Measurements from ENCODE around the gene MRGPRG.

MRGPRG gene

DNA sequence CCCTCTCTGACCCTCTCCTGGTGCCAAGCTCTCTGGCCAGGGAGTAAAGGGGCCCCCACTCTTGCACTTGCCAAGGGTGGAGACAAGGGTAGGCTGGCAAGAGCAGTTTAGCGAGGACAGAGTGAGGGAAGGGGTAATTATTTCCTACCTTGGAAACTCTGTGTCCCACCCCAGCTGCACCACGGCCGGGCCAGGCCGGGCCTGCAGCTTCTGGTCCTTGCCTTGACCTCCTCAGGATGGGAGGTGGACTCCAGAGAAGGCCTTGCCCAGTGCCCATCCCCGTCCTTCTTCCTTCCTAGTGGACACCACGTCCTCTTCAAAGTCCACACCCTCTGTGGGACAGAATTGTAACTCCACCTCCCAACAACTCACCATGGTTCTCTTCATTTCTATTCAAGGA, 35.1 kb downstream of the MRGPRG start:
- no peak overlapping the region for H3K4me3 ChIP-seq (ENCODE audit: low read depth, low read length)
- TF ChIP-seq, protein P1, sequence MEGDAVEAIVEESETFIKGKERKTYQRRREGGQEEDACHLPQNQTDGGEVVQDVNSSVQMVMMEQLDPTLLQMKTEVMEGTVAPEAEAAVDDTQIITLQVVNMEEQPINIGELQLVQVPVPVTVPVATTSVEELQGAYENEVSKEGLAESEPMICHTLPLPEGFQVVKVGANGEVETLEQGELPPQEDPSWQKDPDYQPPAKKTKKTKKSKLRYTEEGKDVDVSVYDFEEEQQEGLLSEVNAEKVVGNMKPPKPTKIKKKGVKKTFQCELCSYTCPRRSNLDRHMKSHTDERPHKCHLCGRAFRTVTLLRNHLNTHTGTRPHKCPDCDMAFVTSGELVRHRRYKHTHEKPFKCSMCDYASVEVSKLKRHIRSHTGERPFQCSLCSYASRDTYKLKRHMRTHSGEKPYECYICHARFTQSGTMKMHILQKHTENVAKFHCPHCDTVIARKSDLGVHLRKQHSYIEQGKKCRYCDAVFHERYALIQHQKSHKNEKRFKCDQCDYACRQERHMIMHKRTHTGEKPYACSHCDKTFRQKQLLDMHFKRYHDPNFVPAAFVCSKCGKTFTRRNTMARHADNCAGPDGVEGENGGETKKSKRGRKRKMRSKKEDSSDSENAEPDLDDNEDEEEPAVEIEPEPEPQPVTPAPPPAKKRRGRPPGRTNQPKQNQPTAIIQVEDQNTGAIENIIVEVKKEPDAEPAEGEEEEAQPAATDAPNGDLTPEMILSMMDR (IDR thresholded peaks at IDR 0.05; ENCODE audit: control insufficient read depth, extremely low read depth, insufficient read depth), result no peak
- no peak for DNase-seq (ENCODE audit: low read depth)

DNA sequence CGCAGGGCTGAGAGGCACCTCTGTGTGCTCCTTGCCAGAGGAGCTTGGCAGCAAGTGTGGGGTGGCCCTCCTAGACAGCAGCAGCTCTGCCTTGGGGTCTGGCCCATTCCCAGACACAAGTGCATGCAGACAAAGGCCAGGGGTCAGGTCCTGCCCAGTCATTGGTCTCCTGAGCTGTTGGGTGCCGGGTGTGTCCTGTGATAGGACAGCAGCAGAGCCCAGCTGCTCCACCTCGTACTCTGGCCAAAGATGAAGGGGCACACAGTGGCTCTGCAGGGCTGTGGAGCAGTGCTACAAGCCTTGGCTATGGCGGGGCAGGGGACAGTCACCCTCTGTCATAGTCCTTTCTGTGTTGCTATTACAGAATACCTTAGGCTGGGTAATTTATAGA, 36.2 kb downstream of the MRGPRG start:
- TF ChIP-seq, protein P1 (IDR thresholded peaks at IDR 0.05; ENCODE audit: control insufficient read depth, extremely low read depth, insufficient read depth), result no peak
- no peak overlapping the region for H3K4me3 ChIP-seq (ENCODE audit: low read depth, low read length)
- no peak for DNase-seq (ENCODE audit: low read depth)

DNA sequence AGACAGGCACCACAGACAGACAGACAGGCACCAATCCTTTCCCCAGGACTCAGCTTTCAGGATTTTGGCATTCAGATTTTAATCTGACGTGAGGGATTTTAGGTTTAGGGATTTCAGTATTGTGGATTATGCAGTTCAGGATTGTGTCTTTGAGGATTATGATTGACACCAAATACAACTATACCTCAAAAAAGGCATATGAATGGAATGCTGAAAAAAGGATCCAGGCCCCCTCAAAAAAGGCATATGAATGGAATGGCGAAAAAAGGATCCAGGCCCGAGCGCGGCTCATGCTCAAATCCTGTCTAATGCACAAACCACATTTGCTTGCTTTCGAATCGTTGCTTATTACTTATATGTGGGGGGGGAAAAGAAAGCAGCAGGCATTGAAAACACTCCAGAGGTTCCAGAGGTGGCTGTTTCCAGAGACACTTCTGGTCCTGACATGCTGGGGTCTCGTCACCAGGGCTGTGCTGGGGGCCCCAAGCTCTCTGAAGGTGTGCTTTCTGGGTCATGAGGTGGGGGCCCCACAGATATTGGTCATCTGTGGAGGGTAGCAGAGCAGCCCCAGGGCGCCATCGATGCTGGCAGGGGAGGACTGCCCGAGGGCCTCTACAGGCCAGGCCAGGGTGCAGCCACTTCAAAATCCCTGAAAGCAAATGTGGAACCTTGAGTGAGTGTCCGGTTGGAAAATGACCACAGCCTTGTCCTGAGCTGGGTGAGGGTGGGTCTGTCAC, 36.7 kb downstream of the MRGPRG start:
- TF ChIP-seq, protein P1 (IDR thresholded peaks at IDR 0.05; ENCODE audit: control insufficient read depth, extremely low read depth, insufficient read depth), result no peak

DNA sequence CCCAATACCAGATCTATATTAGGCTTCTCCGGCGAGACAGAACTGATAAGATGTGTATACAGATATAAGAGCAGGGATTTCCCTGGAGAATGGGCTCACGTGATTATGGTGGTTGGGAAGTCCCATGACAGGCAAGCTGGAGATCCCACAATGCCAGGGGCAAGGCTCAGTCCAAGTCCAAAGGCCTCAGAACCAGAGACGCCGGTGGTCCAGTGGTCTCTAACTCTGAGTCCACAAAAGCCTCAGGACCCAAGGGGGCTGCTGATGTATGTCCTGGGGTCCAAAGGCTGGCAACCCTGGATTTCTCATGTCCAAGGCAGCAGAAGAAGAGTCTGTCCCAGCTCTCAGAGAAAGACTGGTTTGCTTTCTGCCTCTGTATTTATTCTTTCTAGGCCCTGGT, 37.7 kb downstream of the MRGPRG start:
- H3K4me3 ChIP-seq (ENCODE audit: low read depth, low read length), result no peak overlapping the region
- no peak for DNase-seq (ENCODE audit: low read depth)
- TF ChIP-seq, protein P1 (IDR thresholded peaks at IDR 0.05; ENCODE audit: control insufficient read depth, extremely low read depth, insufficient read depth), result no peak

More for the DNA sequence above, 36.7 kb downstream of the MRGPRG start:
- DNase-seq (ENCODE audit: low read depth), result no peak
- no peak overlapping the region for H3K4me3 ChIP-seq (ENCODE audit: low read depth, low read length)

DNA sequence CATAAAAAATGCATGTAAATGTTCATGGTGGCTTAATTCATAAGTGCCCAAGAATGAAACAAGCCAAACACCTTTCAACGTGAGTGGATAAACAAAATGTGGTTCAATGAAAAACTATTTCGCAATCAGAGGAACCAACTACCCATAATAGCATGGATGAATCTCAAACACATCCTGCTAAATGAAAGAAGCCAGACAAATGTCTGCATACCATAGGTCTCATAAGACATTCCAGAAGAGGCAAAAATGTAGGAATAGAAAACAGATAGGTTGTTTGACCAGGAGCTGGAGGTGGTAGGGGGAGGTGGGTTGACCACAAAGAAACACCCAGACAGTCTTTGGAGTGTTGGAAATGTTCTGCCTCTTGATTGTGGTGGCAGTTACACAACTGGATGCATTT, 40.3 kb downstream of the MRGPRG start:
- H3K4me3 ChIP-seq (ENCODE audit: low read depth, low read length), result no peak overlapping the region
- TF ChIP-seq, protein P1 (IDR thresholded peaks at IDR 0.05; ENCODE audit: control insufficient read depth, extremely low read depth, insufficient read depth), result no peak
- no peak for DNase-seq (ENCODE audit: low read depth)

DNA sequence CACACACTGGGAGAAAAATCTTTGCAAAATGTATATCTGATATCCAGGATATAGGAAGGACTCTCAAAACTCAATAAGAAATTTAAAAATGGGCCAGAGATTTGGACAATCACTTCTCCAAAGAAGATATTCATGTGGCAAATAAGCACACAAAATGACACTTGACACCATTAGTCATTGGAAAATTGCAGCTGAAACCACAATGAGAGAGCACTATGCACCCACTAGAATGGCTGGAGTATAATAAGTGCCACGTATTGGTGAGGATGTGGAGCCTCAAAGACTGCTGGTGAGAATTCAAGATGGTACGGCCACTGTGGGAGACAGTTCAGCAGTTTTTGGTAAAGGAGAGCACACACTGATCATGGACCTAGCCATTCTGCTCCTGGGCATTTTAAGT, 40.7 kb downstream of the MRGPRG start:
- TF ChIP-seq, protein P1 (IDR thresholded peaks at IDR 0.05; ENCODE audit: control insufficient read depth, extremely low read depth, insufficient read depth), result no peak
- H3K4me3 ChIP-seq (ENCODE audit: low read depth, low read length), result no peak overlapping the region
- no peak for DNase-seq (ENCODE audit: low read depth)

DNA sequence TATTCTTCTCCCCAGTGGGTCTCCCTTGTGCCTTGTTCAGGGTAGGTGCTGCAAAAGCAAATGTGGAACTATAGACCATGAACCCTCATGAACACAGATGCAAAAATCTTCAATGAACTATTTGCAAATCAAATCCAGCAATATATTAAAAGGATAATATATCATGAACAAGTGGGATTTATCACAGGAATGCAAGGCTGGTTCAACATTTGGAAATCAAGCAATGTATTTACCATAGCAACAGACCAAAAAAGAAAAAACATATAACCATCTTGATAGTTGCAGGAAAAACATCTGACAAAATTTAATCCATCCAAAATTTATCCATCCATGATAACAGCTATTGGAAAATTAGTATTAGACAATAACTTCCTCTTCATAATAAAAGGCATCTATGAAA, 42.1 kb downstream of the MRGPRG start:
- TF ChIP-seq, protein P1 (IDR thresholded peaks at IDR 0.05; ENCODE audit: control insufficient read depth, extremely low read depth, insufficient read depth), result no peak
- no peak overlapping the region for H3K4me3 ChIP-seq (ENCODE audit: low read depth, low read length)
- DNase-seq (ENCODE audit: low read depth), result no peak
